B cell (primary cell): ENCODE data around the gene BDP1.
"Not testable (repeated sequence)": the region's sequence is repeated elsewhere in the genome, so short reads cannot be mapped to it uniquely, and the experiment has no call there.

Experiments
- CTCF ChIP-seq: fragments of 200-600 bp; IDR thresholded peaks from one replicate; pipeline ENCODE4 v1.8.0; 2022; ENCODE audit warnings: antibody characterized with exemption, mild to moderate bottlenecking
- EZH2 ChIP-seq: IDR thresholded peaks from 2 replicates; pipeline ENCODE4 v1.6.1; 2012; ENCODE audit warnings: borderline replicate concordance, low read depth, mild to moderate bottlenecking, moderate library complexity, low read length; ENCODE audit not compliant: insufficient read depth, poor library complexity, severe bottlenecking

DNA sequence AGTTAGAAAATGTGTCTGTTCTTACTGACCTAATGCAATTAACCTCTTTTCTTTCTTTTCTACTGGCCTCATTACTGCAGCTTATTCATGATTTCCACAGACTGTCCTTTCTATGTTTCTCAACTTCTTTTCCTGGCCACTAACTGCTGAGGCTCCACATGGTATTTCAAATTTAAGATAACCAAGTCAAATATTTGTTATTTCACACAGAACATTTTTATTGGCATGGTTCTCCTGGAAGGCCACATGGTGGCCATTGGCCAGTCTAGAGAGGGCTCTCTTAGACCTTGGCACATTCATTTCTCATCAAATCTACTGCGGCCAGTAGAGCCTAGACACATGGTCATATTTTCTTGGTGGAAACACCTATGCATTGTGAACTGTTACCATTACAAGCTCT lies 13.9 kb upstream of the BDP1 start:
- not testable (repeated sequence) for TF ChIP-seq CTCF, EZH2
